ENCODE results near the gene DPP10.

Gene DPP10

GRCh38 chr2:115596659-115597375 is 1154.4 kb downstream of the DPP10 start:
- H4K20me1 ChIP-seq (ENCODE audit: insufficient read depth, low read length, poor library complexity, severe bottlenecking): no peaks in the 10 kb centered on the region
- H3K4me3 ChIP-seq (ENCODE audit: low read length, poor library complexity, severe bottlenecking): no peak overlapping the region
- no peaks in the 10 kb centered on the region for H3K36me3 ChIP-seq (ENCODE audit: insufficient read depth, low read length)
- no peaks in the 10 kb centered on the region for H3K27me3 ChIP-seq (ENCODE audit: insufficient read depth, low read length, poor library complexity, severe bottlenecking)
- 0 out of 2 replicates have a peak, but pooled peaks cover 3% of the 10 kb centered on the region for H3K9me3 ChIP-seq (ENCODE audit: insufficient read depth, low read depth, low read length)
- no peak overlapping the region for H3K4me2 ChIP-seq (ENCODE audit: low read depth, low read length, poor library complexity, severe bottlenecking)
- H3K9ac ChIP-seq (ENCODE audit: low read depth, low read length, poor library complexity, severe bottlenecking): no peak overlapping the region
- no peak overlapping the region for H2AFZ ChIP-seq (ENCODE audit: low read length)
- no peak for TF ChIP-seq CTCF (conservative IDR thresholded peaks at IDR 0.05; ENCODE audit: low read length)
- no peak for TF ChIP-seq EZH2phosphoT487 (IDR thresholded peaks at IDR 0.05; ENCODE audit: borderline replicate concordance)
- H3K9me2 ChIP-seq (replicated peaks; ENCODE audit: low read depth, low read length): no peaks in the 10 kb centered on the region
- no peaks in the 10 kb centered on the region for H3K4me1 ChIP-seq (ENCODE audit: insufficient read depth, low read length, poor library complexity, severe bottlenecking)
- H3K79me2 ChIP-seq (ENCODE audit: insufficient read depth, low read length): no peaks in the 10 kb centered on the region
- no peaks in the 10 kb centered on the region for H3F3A ChIP-seq (ENCODE audit: low read depth)

- H3K4me2 ChIP-seq (ENCODE audit: low read depth, low read length, poor library complexity, severe bottlenecking): no peak overlapping the region
- H3K4me1 ChIP-seq (ENCODE audit: insufficient read depth, low read length, poor library complexity, severe bottlenecking): no peaks in the 10 kb centered on the region
- H3K9me2 ChIP-seq (replicated peaks; ENCODE audit: low read depth, low read length): no peaks in the 10 kb centered on the region
- no peak overlapping the region for H3K9ac ChIP-seq (ENCODE audit: low read depth, low read length, poor library complexity, severe bottlenecking)
- TF ChIP-seq CTCF (conservative IDR thresholded peaks at IDR 0.05; ENCODE audit: low read length) (no peak), EZH2phosphoT487 (IDR thresholded peaks at IDR 0.05; ENCODE audit: borderline replicate concordance) (no peak)
- no peaks in the 10 kb centered on the region for H3K36me3 ChIP-seq (ENCODE audit: insufficient read depth, low read length)
- H3F3A ChIP-seq (ENCODE audit: low read depth): no peaks in the 10 kb centered on the region
- no peaks in the 10 kb centered on the region for H3K79me2 ChIP-seq (ENCODE audit: insufficient read depth, low read length)
- H3K9me3 ChIP-seq (ENCODE audit: insufficient read depth, low read depth, low read length): no peaks in the 10 kb centered on the region
- no peak overlapping the region for H2AFZ ChIP-seq (ENCODE audit: low read length)
- no peaks in the 10 kb centered on the region for H4K20me1 ChIP-seq (ENCODE audit: insufficient read depth, low read length, poor library complexity, severe bottlenecking)
- no peaks in the 10 kb centered on the region for H3K27me3 ChIP-seq (ENCODE audit: insufficient read depth, low read length, poor library complexity, severe bottlenecking)
- H3K4me3 ChIP-seq (ENCODE audit: low read length, poor library complexity, severe bottlenecking): no peak overlapping the region
Measured at GRCh38 chr2:115603285-115603684, 1160.8 kb downstream of the DPP10 start.

DNA sequence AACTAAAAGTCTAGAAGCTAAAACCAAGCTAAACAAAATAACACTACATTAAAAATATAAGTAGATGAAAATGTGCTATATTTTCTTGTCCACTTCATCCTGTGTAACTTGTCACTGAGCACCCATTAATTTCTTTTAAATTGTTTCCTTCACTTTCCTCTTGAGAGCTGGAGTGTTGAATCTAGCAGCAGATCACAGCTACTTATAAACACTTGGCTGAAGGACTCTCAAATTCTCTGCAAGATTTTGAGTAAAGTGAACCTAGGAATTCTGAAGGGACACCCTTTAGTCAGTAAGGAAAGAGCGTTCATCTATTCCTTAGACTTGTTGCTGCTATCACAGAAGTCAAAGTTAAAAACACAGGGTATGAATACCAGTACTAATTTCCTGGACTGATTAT is 1163.9 kb downstream of the DPP10 start:
- Histone ChIP-seq H3K36me3 (ENCODE audit: insufficient read depth, low read length) (no peaks in the 10 kb centered on the region), H3K79me2 (ENCODE audit: insufficient read depth, low read length) (no peaks in the 10 kb centered on the region), H3K9me2 (replicated peaks; ENCODE audit: low read depth, low read length) (no peaks in the 10 kb centered on the region), H3K27me3 (ENCODE audit: insufficient read depth, low read length, poor library complexity, severe bottlenecking) (no peaks in the 10 kb centered on the region), H2AFZ (ENCODE audit: low read length) (no peak overlapping the region), H3F3A (ENCODE audit: low read depth) (no peaks in the 10 kb centered on the region), H3K9ac (ENCODE audit: low read depth, low read length, poor library complexity, severe bottlenecking) (no peak overlapping the region), H4K20me1 (ENCODE audit: insufficient read depth, low read length, poor library complexity, severe bottlenecking) (no peaks in the 10 kb centered on the region), H3K4me2 (ENCODE audit: low read depth, low read length, poor library complexity, severe bottlenecking) (no peak overlapping the region), H3K9me3 (ENCODE audit: insufficient read depth, low read depth, low read length) (no peaks in the 10 kb centered on the region), H3K4me1 (ENCODE audit: insufficient read depth, low read length, poor library complexity, severe bottlenecking) (no peaks in the 10 kb centered on the region), H3K4me3 (ENCODE audit: low read length, poor library complexity, severe bottlenecking) (no peak overlapping the region)
- TF ChIP-seq EZH2phosphoT487 (IDR thresholded peaks at IDR 0.05; ENCODE audit: borderline replicate concordance): no peak
- TF ChIP-seq CTCF (conservative IDR thresholded peaks at IDR 0.05; ENCODE audit: low read length): no peak
